Cardiac muscle cell (in vitro differentiated cells and primary cell): ENCODE results near the gene ESPL1. TPM values are rescaled to one million over a fixed set of nuclear protein-coding genes. Genes with fewer than 3 reads are reported as not detected.

ENCODE experiments used
- DNase-seq, 2 donors: peaks; one replicate each; pipeline versions ENCODE4 v3.0.0 to v3.0.0-alpha.2; 2010 to 2017; ENCODE audit warnings: low read depth in 1 of 2, low spot score in 1 of 2
- H3K27ac ChIP-seq: fragments of 200-600 bp; sonication (generic); 2 replicates; pipeline ENCODE4 v1.5.1; 2016
- H3K27me3 ChIP-seq: fragments of 200-600 bp; sonication (generic); 2 replicates; pipeline ENCODE4 v1.6.0; 2016; ENCODE audit warnings: control low read depth
- H3K36me3 ChIP-seq: fragments of 200-600 bp; sonication (generic); 2 replicates; pipeline ENCODE4 v1.5.1; 2016; ENCODE audit warnings: control low read depth
- H3K4me1 ChIP-seq: fragments of 200-600 bp; sonication (generic); 2 replicates; pipeline ENCODE4 v1.8.1; 2017; ENCODE audit warnings: low read depth, mild to moderate bottlenecking, mixed run types
- H3K4me3 ChIP-seq: fragments of 200-600 bp; sonication (generic); 2 replicates; pipeline ENCODE4 v1.5.1; 2016; ENCODE audit warnings: mild to moderate bottlenecking
- H3K9me3 ChIP-seq: fragments of 200-600 bp; sonication (generic); 2 replicates; pipeline ENCODE4 v1.5.1; 2017; ENCODE audit warnings: low read depth, mild to moderate bottlenecking, control low read depth
- CTCF ChIP-seq: IDR thresholded peaks from 2 replicates; pipeline ENCODE4 v1.5.1; 2012; ENCODE audit warnings: low read depth, mild to moderate bottlenecking, low read length
- polyA plus RNA-seq: library from polyadenylated mRNA; unstranded; fragments of >200 nt; fragmentation: Nextera tagmentation; extraction: Ambion mirVana; gene quantifications from 2 replicates; pipeline ENCODE4 v1.2.1, GENCODE V29; 2016
- total RNA-seq: library from RNA; depleted of rRNA; stranded (reverse); fragments of >200 nt; gene quantifications from 2 replicates; pipeline ENCODE4 v1.2.3, GENCODE V29; 2016

ESPL1 gene
- total and polyA plus RNA-seq, 2 experiments from 2014 or later: 1.3 to 23.9 TPM

- peak overlapping the region; percentile 95 for H3K27ac ChIP-seq
- no peak for TF ChIP-seq CTCF
- H3K9me3 ChIP-seq: no peaks in the 10 kb centered on the region
- peaks cover 12% of the 10 kb centered on the region for H3K36me3 ChIP-seq
- no peak for DNase-seq
- H3K4me1 ChIP-seq: peaks cover 15% of the 10 kb centered on the region
- peak overlapping the region; percentile 74 for H3K4me3 ChIP-seq
- no peaks in the 10 kb centered on the region for H3K27me3 ChIP-seq
Measured at GRCh38 chr12:53320352-53321195, 52.5 kb downstream of the ESPL1 start.

- Histone ChIP-seq H3K27me3 (peaks cover 7% of the 10 kb centered on the region), H3K36me3 (no peaks in the 10 kb centered on the region), H3K4me1 (peaks cover 15% of the 10 kb centered on the region), H3K4me3 (no peak overlapping the region), H3K9me3 (no peaks in the 10 kb centered on the region), H3K27ac (peak overlapping the region; percentile 80)
- DNase-seq: peak in 1 of 2 donors; percentile 44
- no peak for TF ChIP-seq CTCF
Measured at GRCh38 chr12:53324113-53324778, 56.1 kb downstream of the ESPL1 start.

GRCh38 chr12:53324779-53325510 lies 56.8 kb downstream of the ESPL1 start:
- DNase-seq: peak; percentile 96
- peaks cover 15% of the 10 kb centered on the region for H3K4me1 ChIP-seq
- peak overlapping the region; percentile 34 for H3K4me3 ChIP-seq
- no peaks in the 10 kb centered on the region for H3K36me3 ChIP-seq
- peak overlapping the region; percentile 80 for H3K27ac ChIP-seq
- H3K9me3 ChIP-seq: no peaks in the 10 kb centered on the region
- TF ChIP-seq CTCF: peak; percentile 77
- peaks cover 7% of the 10 kb centered on the region for H3K27me3 ChIP-seq

GRCh38 chr12:53325511-53326061 lies 57.5 kb downstream of the ESPL1 start:
- no peaks in the 10 kb centered on the region for H3K9me3 ChIP-seq
- peak overlapping the region; percentile 80 for H3K27ac ChIP-seq
- peak in 1 of 2 donors; percentile 37 for DNase-seq
- H3K27me3 ChIP-seq: peaks cover 7% of the 10 kb centered on the region
- H3K4me1 ChIP-seq: peaks cover 15% of the 10 kb centered on the region
- H3K36me3 ChIP-seq: no peaks in the 10 kb centered on the region
- H3K4me3 ChIP-seq: peak overlapping the region; percentile 34
- TF ChIP-seq CTCF: no peak

- no peak overlapping the region for H3K27ac ChIP-seq
- no peaks in the 10 kb centered on the region for H3K36me3 ChIP-seq
- no peaks in the 10 kb centered on the region for H3K9me3 ChIP-seq
- no peak overlapping the region for H3K4me3 ChIP-seq
- no peak for DNase-seq
- H3K27me3 ChIP-seq: peaks cover 7% of the 10 kb centered on the region
- no peak for TF ChIP-seq CTCF
- H3K4me1 ChIP-seq: peaks cover 14% of the 10 kb centered on the region
Measured at GRCh38 chr12:53326460-53327185, 58.5 kb downstream of the ESPL1 start.
